ES-I3 (cell line): ENCODE results near the gene CPXM1.

Source experiments
- H3K36me3 ChIP-seq: 2 replicates; pipeline ENCODE4 v1.6.1; 2013; ENCODE audit warnings: mild to moderate bottlenecking, low read length, control low read depth, moderate library complexity; ENCODE audit not compliant: insufficient read depth
- H3K4me1 ChIP-seq: 2 replicates; pipeline ENCODE4 v1.6.1; 2013; ENCODE audit warnings: mild to moderate bottlenecking, control low read depth, low read length; ENCODE audit not compliant: insufficient read depth
- H3K9ac ChIP-seq: 2 replicates; pipeline ENCODE4 v1.6.1; 2013; ENCODE audit warnings: low read depth, mild to moderate bottlenecking, low read length, moderate library complexity
- H3K9me3 ChIP-seq: 2 replicates; pipeline ENCODE4 v1.6.1; 2013; ENCODE audit warnings: mild to moderate bottlenecking, low read length, moderate library complexity; ENCODE audit not compliant: control insufficient read depth, insufficient read depth

The CPXM1 gene

GRCh38 chr20:2757969-2758368, 42.5 kb downstream of the CPXM1 start:
- H3K4me1 ChIP-seq, result peaks cover 7% of the 10 kb centered on the region

DNA sequence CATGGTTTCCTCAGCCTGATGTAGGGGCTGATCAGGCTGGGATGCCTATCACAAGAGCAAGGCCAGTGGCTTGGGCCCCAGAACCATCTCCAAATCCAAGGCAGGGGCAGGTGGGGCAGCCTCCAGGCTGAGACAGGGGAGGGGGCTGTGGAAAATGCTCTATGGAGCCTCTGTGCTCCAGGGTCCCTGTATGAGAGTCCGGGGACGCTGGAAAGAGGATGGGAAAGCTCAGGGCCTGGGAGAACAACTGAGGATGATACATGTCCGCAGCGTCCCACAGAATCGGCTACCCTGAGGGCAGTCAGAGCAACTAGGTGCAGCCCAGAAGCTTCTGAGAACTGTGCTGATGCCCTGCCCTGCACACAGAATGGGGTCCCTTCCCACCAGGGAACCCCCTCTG, 43.4 kb downstream of the CPXM1 start:
- Histone ChIP-seq H3K36me3 (no peaks in the 10 kb centered on the region), H3K4me1 (peaks cover 3% of the 10 kb centered on the region; the same call in 1 of the 2 replicates), H3K9me3 (no peaks in the 10 kb centered on the region; the same call in 1 of the 2 replicates), H3K9ac (no peak overlapping the region)

More at GRCh38 chr20:2757969-2758368, 42.5 kb downstream of the CPXM1 start:
- no peaks in the 10 kb centered on the region for H3K36me3 ChIP-seq
- H3K9ac ChIP-seq, result no peak overlapping the region
- no peaks in the 10 kb centered on the region for H3K9me3 ChIP-seq

DNA sequence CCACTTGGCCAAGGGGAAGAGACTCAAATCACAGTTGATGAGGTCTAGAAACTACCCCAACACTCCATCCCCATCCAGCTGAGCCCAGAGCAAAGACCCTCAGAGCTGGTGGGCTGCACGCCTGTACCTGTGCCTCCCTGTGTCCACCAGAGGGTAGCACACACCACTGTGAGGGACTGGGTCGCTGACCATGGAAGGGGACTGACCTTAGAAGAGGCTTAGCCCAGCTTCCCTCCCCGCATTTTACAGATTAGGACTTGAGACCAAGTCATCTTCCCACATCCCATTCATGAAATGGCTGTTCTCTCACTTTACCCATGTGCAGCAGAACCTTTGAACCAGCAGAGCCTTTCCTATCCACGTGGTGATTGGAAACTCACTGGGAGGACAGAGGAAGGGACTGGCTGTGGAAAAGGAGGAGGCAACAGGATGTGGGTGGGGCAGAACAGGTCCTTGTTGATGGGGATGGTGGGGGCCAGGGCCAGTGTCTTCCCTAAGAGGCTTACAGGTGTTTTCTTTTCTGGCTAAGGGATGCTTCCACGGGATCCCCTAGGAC, 44.3 kb downstream of the CPXM1 start:
- Histone ChIP-seq H3K36me3 (no peaks in the 10 kb centered on the region), H3K9me3 (no peaks in the 10 kb centered on the region; the same call in 1 of the 2 replicates), H3K9ac (no peak overlapping the region), H3K4me1 (peaks cover 3% of the 10 kb centered on the region; the same call in 1 of the 2 replicates)

- Histone ChIP-seq H3K9ac (no peak overlapping the region), H3K9me3 (no peaks in the 10 kb centered on the region; the same call in 1 of the 2 replicates), H3K36me3 (no peaks in the 10 kb centered on the region), H3K4me1 (peaks cover 3% of the 10 kb centered on the region; the same call in 1 of the 2 replicates)
These were observed 44.9 kb downstream of the CPXM1 start for GRCh38 chr20:2755451-2756055.

DNA sequence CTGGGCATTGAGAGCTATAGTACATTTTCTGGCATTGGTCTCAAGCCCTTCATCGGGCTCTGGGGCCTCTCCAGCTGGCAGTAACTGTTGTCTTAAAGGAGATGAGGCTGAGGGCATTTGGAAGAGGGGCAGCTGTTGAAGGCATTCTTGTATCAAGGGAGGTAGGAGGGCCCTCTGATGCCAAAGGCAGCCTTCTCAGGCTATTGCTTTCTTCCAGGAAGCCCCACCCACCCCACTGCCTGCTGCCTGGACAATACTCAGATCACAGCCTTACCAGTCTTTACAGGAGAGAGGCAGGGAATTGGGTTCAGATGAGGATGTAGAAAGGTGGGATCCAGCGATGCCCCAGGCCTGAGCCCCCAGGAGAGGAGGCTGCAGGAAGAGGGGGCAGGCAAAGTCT, 46.0 kb downstream of the CPXM1 start:
- Histone ChIP-seq H3K4me1 (no peaks in the 10 kb centered on the region), H3K9me3 (no peaks in the 10 kb centered on the region; the same call in 1 of the 2 replicates), H3K9ac (no peak overlapping the region), H3K36me3 (no peaks in the 10 kb centered on the region)

- no peak overlapping the region for H3K9ac ChIP-seq
- no peaks in the 10 kb centered on the region for H3K36me3 ChIP-seq
- H3K9me3 ChIP-seq, result no peaks in the 10 kb centered on the region; the same call in 1 of the 2 replicates
- H3K4me1 ChIP-seq, result no peaks in the 10 kb centered on the region
These were observed 46.9 kb downstream of the CPXM1 start for GRCh38 chr20:2753461-2754040.

DNA sequence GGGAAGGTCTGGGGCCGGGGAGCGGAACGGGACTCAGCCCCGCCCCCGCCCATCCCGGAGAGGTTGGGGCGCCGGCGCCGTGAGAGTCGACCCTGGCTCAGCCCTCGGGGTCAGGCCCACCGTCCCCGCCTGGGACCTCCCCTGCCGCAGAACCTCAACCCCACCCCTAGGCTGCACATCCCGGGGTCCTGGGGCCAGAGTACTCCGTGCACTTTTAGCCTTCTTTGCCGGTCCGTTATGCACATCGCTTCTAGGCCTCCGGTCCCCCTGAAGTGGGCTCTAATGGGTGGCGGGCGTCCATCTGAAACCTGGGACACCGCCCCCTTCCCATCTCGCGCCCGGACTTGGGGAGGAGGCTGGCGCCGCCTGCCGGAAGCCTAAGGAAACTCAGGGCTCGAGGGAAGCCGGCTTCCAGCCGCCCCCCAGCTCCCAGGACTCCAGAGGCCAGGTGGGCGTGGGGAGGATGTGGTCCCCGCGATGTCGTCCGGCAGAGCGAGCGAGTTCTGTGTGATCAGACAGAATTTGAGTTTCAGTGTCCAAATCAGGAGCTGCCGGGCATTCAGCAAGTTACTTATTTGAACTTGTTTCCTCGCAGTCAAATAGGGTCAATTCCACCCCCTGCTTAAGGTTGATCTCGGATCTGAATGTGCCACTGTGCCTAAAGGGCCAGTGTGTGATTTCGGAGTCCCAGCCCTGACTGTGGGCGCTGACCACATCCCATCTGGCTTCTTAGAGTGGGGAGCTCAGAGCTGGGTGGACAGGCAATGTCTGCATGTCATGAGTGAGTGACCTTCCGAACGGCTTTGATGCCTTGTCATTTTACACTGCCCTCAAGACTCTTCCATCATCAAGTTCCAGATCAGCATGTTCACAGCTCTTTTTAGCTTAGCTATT, 47.6 kb downstream of the CPXM1 start:
- Histone ChIP-seq H3K36me3 (no peaks in the 10 kb centered on the region), H3K9ac (peak overlapping the region; percentile 77; the same call in 1 of the 2 replicates), H3K4me1 (peaks cover 5% of the 10 kb centered on the region), H3K9me3 (no peaks in the 10 kb centered on the region; the same call in 1 of the 2 replicates)

DNA sequence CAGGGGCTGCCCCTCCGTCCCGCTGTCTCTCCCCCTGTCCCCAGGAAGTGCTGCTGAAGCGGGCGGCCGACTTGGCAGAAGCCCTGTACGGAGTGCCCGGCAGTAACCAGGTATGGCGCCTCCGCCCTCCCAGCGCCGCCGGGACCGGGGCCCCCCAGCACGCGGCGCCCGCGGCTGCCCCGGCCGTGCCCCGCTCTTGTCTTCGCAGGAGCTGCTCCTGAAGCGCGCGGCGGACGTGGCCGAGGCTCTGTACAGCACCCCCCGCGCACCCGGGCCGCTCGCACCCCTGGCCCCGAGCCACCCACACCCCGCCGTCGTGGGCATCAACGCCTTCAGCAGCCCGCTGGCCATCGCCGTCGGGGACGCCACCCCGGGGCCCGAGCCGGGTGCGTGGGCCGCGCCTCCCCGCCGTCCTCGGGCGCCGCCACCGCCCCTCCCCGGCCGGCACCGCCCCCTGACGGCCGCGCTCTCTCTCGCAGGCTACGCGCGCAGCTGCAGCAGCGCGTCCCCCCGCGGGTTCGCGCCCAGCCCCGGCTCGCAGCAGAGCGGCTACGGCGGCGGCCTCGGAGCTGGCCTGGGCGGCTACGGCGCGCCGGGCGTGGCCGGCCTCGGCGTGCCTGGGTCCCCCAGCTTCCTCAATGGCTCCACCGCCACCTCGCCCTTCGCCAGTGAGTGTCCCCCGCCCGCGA, 48.4 kb downstream of the CPXM1 start:
- H3K36me3 ChIP-seq, result no peaks in the 10 kb centered on the region
- peaks cover 6% of the 10 kb centered on the region for H3K4me1 ChIP-seq
- no peaks in the 10 kb centered on the region; the same call in 1 of the 2 replicates for H3K9me3 ChIP-seq
- H3K9ac ChIP-seq, result peak overlapping the region; percentile 77; the same call in 1 of the 2 replicates

DNA sequence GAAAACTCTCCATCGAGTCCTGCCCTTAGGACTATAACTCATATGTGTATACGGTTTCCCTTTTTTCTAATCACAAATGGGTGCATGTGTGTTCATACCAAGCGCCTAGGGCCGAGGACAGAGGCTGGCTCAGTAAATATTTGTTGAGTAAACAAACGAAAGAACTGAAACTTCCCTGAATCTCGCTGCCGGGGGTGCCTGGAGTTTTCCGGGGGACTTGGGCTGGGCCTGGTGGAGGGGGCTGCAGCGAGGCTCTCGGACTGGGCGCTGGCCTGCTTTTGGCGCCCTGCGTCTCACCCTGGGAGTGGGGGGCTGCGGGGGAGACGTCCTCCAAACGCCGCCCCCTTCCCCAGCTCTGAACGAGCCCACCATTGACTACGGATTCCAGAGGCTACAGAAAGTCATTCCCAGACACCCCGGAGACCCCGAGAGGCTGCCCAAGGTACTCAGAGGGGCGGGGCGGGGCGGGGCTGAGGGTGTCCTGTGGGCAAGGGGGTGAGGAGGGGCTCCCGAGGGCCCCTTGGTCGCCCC, 49.0 kb downstream of the CPXM1 start:
- no peaks in the 10 kb centered on the region for H3K36me3 ChIP-seq
- peak overlapping the region; percentile 77; the same call in 1 of the 2 replicates for H3K9ac ChIP-seq
- peaks cover 6% of the 10 kb centered on the region for H3K4me1 ChIP-seq
- no peaks in the 10 kb centered on the region; the same call in 1 of the 2 replicates for H3K9me3 ChIP-seq

- no peaks in the 10 kb centered on the region for H3K36me3 ChIP-seq
- peak overlapping the region; percentile 77; the same call in 1 of the 2 replicates for H3K9ac ChIP-seq
- H3K9me3 ChIP-seq, result no peaks in the 10 kb centered on the region; the same call in 1 of the 2 replicates
- H3K4me1 ChIP-seq, result peaks cover 6% of the 10 kb centered on the region
These were observed 49.8 kb downstream of the CPXM1 start for GRCh38 chr20:2750491-2751251.

GRCh38 chr20:2749951-2750490, 50.4 kb downstream of the CPXM1 start:
- peak overlapping the region; percentile 77; the same call in 1 of the 2 replicates for H3K9ac ChIP-seq
- peaks cover 9% of the 10 kb centered on the region for H3K4me1 ChIP-seq
- no peaks in the 10 kb centered on the region for H3K36me3 ChIP-seq
- no peaks in the 10 kb centered on the region; the same call in 1 of the 2 replicates for H3K9me3 ChIP-seq

DNA sequence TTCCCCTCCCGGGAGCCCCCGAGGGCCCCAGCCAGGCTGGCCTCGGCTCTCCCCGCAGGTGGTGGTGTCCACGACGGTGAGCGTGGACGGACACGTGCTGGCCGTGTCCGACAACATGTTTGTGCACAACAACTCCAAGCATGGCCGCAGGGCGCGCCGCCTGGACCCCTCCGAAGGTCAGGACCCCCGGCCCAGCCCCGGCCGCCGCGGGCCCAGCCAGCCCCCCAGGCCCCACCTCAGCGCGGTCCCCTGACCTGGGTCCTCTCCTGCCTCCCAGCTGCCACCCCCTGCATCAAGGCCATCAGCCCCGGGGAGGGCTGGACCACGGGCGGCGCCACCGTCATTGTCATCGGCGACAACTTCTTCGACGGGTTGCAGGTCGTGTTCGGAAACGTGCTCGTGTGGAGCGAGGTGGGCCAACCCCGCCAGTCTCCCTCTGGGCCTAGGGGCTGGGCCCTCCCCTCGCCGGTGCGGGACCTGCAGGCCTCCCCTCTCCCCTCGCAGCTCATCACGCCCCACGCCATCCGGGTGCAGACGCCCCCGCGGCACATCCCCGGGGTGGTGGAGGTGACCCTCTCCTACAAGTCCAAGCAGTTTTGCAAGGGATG, 51.0 kb downstream of the CPXM1 start:
- Histone ChIP-seq H3K4me1 (peaks cover 12% of the 10 kb centered on the region), H3K9me3 (no peaks in the 10 kb centered on the region; the same call in 1 of the 2 replicates), H3K9ac (peak overlapping the region; percentile 77; the same call in 1 of the 2 replicates), H3K36me3 (no peaks in the 10 kb centered on the region)
